Ascending aorta (tissue), 2 donors: ENCODE results near the gene CTIF. TPM values are rescaled to one million over a fixed set of nuclear protein-coding genes. Genes with fewer than 3 reads are reported as not detected.
A peak's percentile ranks its signal among the peaks of the same experiment; 100 is the strongest.

Experiments used
- DNase-seq, 2 donors: peaks; one replicate each; pipeline ENCODE4 v3.0.0-alpha.2; 2019; ENCODE audit warnings: low spot score in 2 of 2
- H3K27ac ChIP-seq, 2 donors: fragments of 200-600 bp; sonication (generic); one replicate each; pipeline ENCODE4 v1.5.1; 2016 to 2017; ENCODE audit warnings: mild to moderate bottlenecking in 1 of 2
- H3K27me3 ChIP-seq: fragments of 200-600 bp; sonication (generic); one replicate; pipeline ENCODE4 v1.5.1; 2017
- H3K36me3 ChIP-seq, 2 donors: fragments of 200-600 bp; sonication (generic); one replicate each; pipeline ENCODE4 v1.5.1; 2016
- H3K4me1 ChIP-seq, 2 donors: fragments of 200-600 bp; sonication (generic); one replicate each; pipeline ENCODE4 v1.5.1; 2016 to 2017; ENCODE audit warnings: mild to moderate bottlenecking in 1 of 2
- H3K4me3 ChIP-seq, 2 donors: fragments of 200-600 bp; sonication (generic); one replicate each; pipeline ENCODE4 v1.5.1; 2016 to 2017; ENCODE audit warnings: mild to moderate bottlenecking in 1 of 2
- H3K9me3 ChIP-seq, 2 donors: fragments of 200-600 bp; sonication (generic); one replicate each; pipeline ENCODE4 v1.5.1; 2016
- intact Hi-C: fragments of 100-400 bp; cut with DNase I; formaldehyde crosslinking; loops from one replicate; pipeline ENCODE4 v1.15.1; 2023
- total RNA-seq: library from RNA; depleted of rRNA; stranded (reverse); fragments of >200 nt; gene quantifications from one replicate; pipeline ENCODE4 v1.1.0, GENCODE V29; 2016
- TF ChIP-seq, protein P1 (sequence below), 3 experiments: fragments of 200-600 bp in 2 of 3; fragments of 450-650 bp in 1 of 3; sonication (generic) in 2 of 3; IDR thresholded peaks; one replicate each; pipeline ENCODE4 v1.5.1; 2016 to 2019; ENCODE audit warnings: antibody characterized with exemption in 3 of 3, mild to moderate bottlenecking in 1 of 3, moderate library complexity in 1 of 3

CTIF gene
- total RNA-seq, 1 donor from 2014 or later, result 55.3 TPM

- TF ChIP-seq, protein P1, sequence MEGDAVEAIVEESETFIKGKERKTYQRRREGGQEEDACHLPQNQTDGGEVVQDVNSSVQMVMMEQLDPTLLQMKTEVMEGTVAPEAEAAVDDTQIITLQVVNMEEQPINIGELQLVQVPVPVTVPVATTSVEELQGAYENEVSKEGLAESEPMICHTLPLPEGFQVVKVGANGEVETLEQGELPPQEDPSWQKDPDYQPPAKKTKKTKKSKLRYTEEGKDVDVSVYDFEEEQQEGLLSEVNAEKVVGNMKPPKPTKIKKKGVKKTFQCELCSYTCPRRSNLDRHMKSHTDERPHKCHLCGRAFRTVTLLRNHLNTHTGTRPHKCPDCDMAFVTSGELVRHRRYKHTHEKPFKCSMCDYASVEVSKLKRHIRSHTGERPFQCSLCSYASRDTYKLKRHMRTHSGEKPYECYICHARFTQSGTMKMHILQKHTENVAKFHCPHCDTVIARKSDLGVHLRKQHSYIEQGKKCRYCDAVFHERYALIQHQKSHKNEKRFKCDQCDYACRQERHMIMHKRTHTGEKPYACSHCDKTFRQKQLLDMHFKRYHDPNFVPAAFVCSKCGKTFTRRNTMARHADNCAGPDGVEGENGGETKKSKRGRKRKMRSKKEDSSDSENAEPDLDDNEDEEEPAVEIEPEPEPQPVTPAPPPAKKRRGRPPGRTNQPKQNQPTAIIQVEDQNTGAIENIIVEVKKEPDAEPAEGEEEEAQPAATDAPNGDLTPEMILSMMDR (IDR thresholded peaks at IDR 0.05), result no peak
- H3K36me3 ChIP-seq, result no peaks in the 10 kb centered on the region
- H3K4me1 ChIP-seq, result peaks cover 15 to 41% of the 10 kb centered on the region in 2 donors
- H3K27me3 ChIP-seq, result no peaks in the 10 kb centered on the region
- H3K27ac ChIP-seq, result peak overlapping the region; percentile 41 to 64
- H3K9me3 ChIP-seq, result no peaks in the 10 kb centered on the region
- intact Hi-C loops, result no loop called here
- DNase-seq, result no peak
- peak overlapping the region in 1 of 2 donors; percentile 25 for H3K4me3 ChIP-seq
Measured at GRCh38 chr18:48848641-48849143, 309.9 kb downstream of the CTIF start.

GRCh38 chr18:48850822-48851598, 312.2 kb downstream of the CTIF start:
- peaks cover 15 to 41% of the 10 kb centered on the region in 2 donors for H3K4me1 ChIP-seq
- TF ChIP-seq, protein P1 (IDR thresholded peaks at IDR 0.05), result no peak
- peak in 1 of 2 donors; percentile 79 for DNase-seq
- intact Hi-C loops, result no loop called here
- H3K27ac ChIP-seq, result peak overlapping the region; percentile 81 to 82
- H3K9me3 ChIP-seq, result no peaks in the 10 kb centered on the region
- H3K27me3 ChIP-seq, result no peaks in the 10 kb centered on the region
- peak overlapping the region in 1 of 2 donors; percentile 20 for H3K4me3 ChIP-seq
- H3K36me3 ChIP-seq, result no peaks in the 10 kb centered on the region

GRCh38 chr18:48851599-48851960, 312.7 kb downstream of the CTIF start:
- peak overlapping the region; percentile 81 to 82 for H3K27ac ChIP-seq
- intact Hi-C loops, result no loop called here
- no peaks in the 10 kb centered on the region for H3K9me3 ChIP-seq
- H3K4me1 ChIP-seq, result peaks cover 15 to 41% of the 10 kb centered on the region in 2 donors
- no peaks in the 10 kb centered on the region for H3K27me3 ChIP-seq
- H3K36me3 ChIP-seq, result no peaks in the 10 kb centered on the region
- TF ChIP-seq, protein P1 (IDR thresholded peaks at IDR 0.05), result no peak
- H3K4me3 ChIP-seq, result no peak overlapping the region
- DNase-seq, result no peak

DNA sequence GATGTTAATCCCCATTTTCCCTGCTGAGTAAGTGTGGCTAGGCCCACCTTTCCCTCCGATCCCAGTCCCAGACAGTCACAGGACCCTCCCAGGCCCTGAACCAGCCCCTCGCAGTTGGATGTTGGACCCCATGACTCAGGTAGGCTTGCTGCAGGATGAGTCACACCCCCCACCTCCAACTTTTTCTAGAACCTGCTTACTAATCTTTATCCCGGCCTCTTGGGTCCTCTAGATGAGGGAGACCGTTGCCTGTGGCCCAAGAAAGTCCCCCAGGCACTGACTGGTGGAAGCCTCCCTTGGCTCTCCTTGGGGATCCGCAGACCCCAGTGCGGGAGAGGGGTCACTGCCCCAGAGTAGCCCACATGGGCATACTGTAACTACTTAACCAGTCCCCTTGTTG, 313.5 kb downstream of the CTIF start:
- H3K9me3 ChIP-seq, result no peaks in the 10 kb centered on the region
- H3K27me3 ChIP-seq, result no peaks in the 10 kb centered on the region
- TF ChIP-seq, protein P1 (IDR thresholded peaks at IDR 0.05), result no peak
- intact Hi-C loops, result no loop called here
- no peak overlapping the region for H3K27ac ChIP-seq
- H3K4me1 ChIP-seq, result peaks cover 15 to 40% of the 10 kb centered on the region in 2 donors
- no peak overlapping the region for H3K4me3 ChIP-seq
- no peak for DNase-seq
- H3K36me3 ChIP-seq, result peaks cover 0 to 5% of the 10 kb centered on the region in 2 donors

DNA sequence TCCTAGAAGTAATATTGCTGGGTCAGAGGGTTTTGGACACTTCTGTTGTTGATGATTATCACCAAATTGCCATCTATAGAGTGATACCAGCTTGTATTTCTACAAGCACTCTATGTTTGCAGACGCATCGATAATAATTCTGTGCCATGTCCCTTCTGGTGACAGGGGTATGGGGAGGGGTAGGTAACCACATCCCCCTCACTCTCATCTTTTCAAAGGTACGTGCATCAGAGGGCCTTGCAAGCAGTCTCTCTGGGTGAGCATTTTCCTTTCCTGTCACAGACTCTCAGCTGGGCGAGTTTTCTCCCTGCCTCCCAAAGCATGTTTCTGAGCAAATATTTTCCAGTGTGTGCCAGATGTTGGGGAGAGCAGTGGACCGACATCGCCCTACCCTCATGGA, 314.0 kb downstream of the CTIF start:
- TF ChIP-seq, protein P1 (IDR thresholded peaks at IDR 0.05), result no peak
- H3K4me3 ChIP-seq, result no peak overlapping the region
- no peak overlapping the region for H3K27ac ChIP-seq
- no peaks in the 10 kb centered on the region for H3K9me3 ChIP-seq
- intact Hi-C loops, result no loop called here
- H3K27me3 ChIP-seq, result no peaks in the 10 kb centered on the region
- H3K36me3 ChIP-seq, result peaks cover 0 to 6% of the 10 kb centered on the region in 2 donors
- peaks cover 15 to 35% of the 10 kb centered on the region in 2 donors for H3K4me1 ChIP-seq
- DNase-seq, result no peak
